COR-L47 (cell line): Measurements from ENCODE around the gene CCDC121.

Source experiments
- DNase-seq: peaks from one replicate; lab custom pipeline; 2025; lab: John Stamatoyannopoulos, UW

Gene CCDC121

GRCh38 chr2:27628767-27629709 is at the start of gene CCDC121, which contains the start of gene GPN1:
TSS of gene CCDC121 (minus strand) at chr2:27629012. CDS start at chr2:27627799, 1,213 bp downstream.
TSS of gene GPN1 (plus strand) at chr2:27629050. CDS start at chr2:27629059, 9 bp downstream.
- peak; percentile 85 for DNase-seq

- no peak for DNase-seq
Measured at GRCh38 chr2:27672723-27673486, 44.1 kb upstream of the CCDC121 start.

- no peak for DNase-seq
Measured at GRCh38 chr2:27671235-27671634, 42.4 kb upstream of the CCDC121 start.

- DNase-seq, result no peak
Measured at GRCh38 chr2:27667446-27667845, 38.6 kb upstream of the CCDC121 start.

- no peak for DNase-seq
Measured at GRCh38 chr2:27664622-27665363, 36.0 kb upstream of the CCDC121 start.

- DNase-seq, result no peak
Measured at GRCh38 chr2:27664154-27664574, 35.4 kb upstream of the CCDC121 start.

GRCh38 chr2:27663285-27664153 is 34.7 kb upstream of the CCDC121 start, which contains the start of the genes SLC4A1AP and SUPT7L:
TSS of gene SLC4A1AP (plus strand) at chr2:27663889. CDS start at chr2:27663915, 26 bp downstream.
TSS of gene SUPT7L (minus strand) at chr2:27663614. CDS start at chr2:27662192, 1,422 bp downstream.
- peak; percentile 84 for DNase-seq

GRCh38 chr2:27661371-27661770 is 32.6 kb upstream of the CCDC121 start:
- DNase-seq, result no peak

- DNase-seq, result no peak
Measured at GRCh38 chr2:27655155-27655951, 26.5 kb upstream of the CCDC121 start.

GRCh38 chr2:27653397-27653796 is 24.6 kb upstream of the CCDC121 start:
- no peak for DNase-seq

- DNase-seq, result no peak
Measured at GRCh38 chr2:27652790-27653189, 24.0 kb upstream of the CCDC121 start.

- DNase-seq, result no peak
Measured at GRCh38 chr2:27652341-27652740, 23.5 kb upstream of the CCDC121 start.

- DNase-seq, result no peak
Measured at GRCh38 chr2:27651056-27651455, 22.2 kb upstream of the CCDC121 start.

GRCh38 chr2:27647737-27648136 is 18.9 kb upstream of the CCDC121 start:
- no peak for DNase-seq

- DNase-seq, result no peak
Measured at GRCh38 chr2:27647289-27647688, 18.5 kb upstream of the CCDC121 start.

- DNase-seq, result no peak
Measured at GRCh38 chr2:27645197-27645596, 16.4 kb upstream of the CCDC121 start.

GRCh38 chr2:27640722-27641245 is 12.0 kb upstream of the CCDC121 start:
- no peak for DNase-seq

- no peak for DNase-seq
Measured at GRCh38 chr2:27638709-27639108, 9.9 kb upstream of the CCDC121 start.

- no peak for DNase-seq
Measured at GRCh38 chr2:27638037-27638637, 9.3 kb upstream of the CCDC121 start.
